NOMO-1 treated with DMSO at 0.1 percent for 48 hours (cell line): Measurements from ENCODE around the gene NLGN3.

Experiments
- DNase-seq: peaks from one replicate; lab custom pipeline; 2025; ENCODE audit not compliant: unreplicated experiment; lab: John Stamatoyannopoulos, UW

The NLGN3 gene

GRCh38 chrX:71118032-71118984, 26.3 kb upstream of the NLGN3 start, which contains the start of gene MED12:
TSS of gene MED12 (plus strand) at chrX:71118596. CDS start at chrX:71118755, 159 bp downstream.
- peak; percentile 65 for DNase-seq

- DNase-seq, result no peak
Observed at GRCh38 chrX:71118985-71119535, 25.6 kb upstream of the NLGN3 start.

- no peak for DNase-seq
Observed at GRCh38 chrX:71128166-71128833, 16.3 kb upstream of the NLGN3 start.

- DNase-seq, result peak; percentile 36
Observed at GRCh38 chrX:71128915-71129765, 15.5 kb upstream of the NLGN3 start.

GRCh38 chrX:71131510-71131909, 13.1 kb upstream of the NLGN3 start:
- no peak for DNase-seq

- no peak for DNase-seq
Observed at GRCh38 chrX:71140440-71140839, 4.2 kb upstream of the NLGN3 start.

GRCh38 chrX:71143508-71143907, 1.1 kb upstream of the NLGN3 start:
- no peak for DNase-seq

- no peak for DNase-seq
Observed at GRCh38 chrX:71147496-71148277, 3.0 kb downstream of the NLGN3 start.

GRCh38 chrX:71148278-71148663, 3.6 kb downstream of the NLGN3 start:
- DNase-seq, result no peak

- no peak for DNase-seq
Observed at GRCh38 chrX:71151366-71151765, 6.7 kb downstream of the NLGN3 start.

- no peak for DNase-seq
Observed at GRCh38 chrX:71154196-71154595, 9.6 kb downstream of the NLGN3 start.

GRCh38 chrX:71154641-71155040, 10.0 kb downstream of the NLGN3 start:
- DNase-seq, result no peak

GRCh38 chrX:71158603-71159002, 14.0 kb downstream of the NLGN3 start:
- no peak for DNase-seq

GRCh38 chrX:71159335-71159734, 14.7 kb downstream of the NLGN3 start:
- DNase-seq, result no peak

GRCh38 chrX:71160475-71160874, 15.8 kb downstream of the NLGN3 start:
- no peak for DNase-seq

- DNase-seq, result no peak
Observed at GRCh38 chrX:71162981-71163380, 18.3 kb downstream of the NLGN3 start.

- no peak for DNase-seq
Observed at GRCh38 chrX:71164071-71164470, 19.4 kb downstream of the NLGN3 start.

GRCh38 chrX:71166461-71166860, 21.8 kb downstream of the NLGN3 start:
- no peak for DNase-seq

- no peak for DNase-seq
Observed at GRCh38 chrX:71167031-71167781, 22.6 kb downstream of the NLGN3 start.
